Activated CD4-positive, alpha-beta T cell treated with anti-CD3 and anti-CD28 coated beads for 36 hours (primary cell): ENCODE measurements around the gene BEND6. TPM values are rescaled to one million over a fixed set of nuclear protein-coding genes. Genes with fewer than 3 reads are reported as not detected.
"Not testable (repeated sequence)": the region's sequence is repeated elsewhere in the genome, so short reads cannot be mapped to it uniquely, and the experiment has no call there.

Experiments used
- ATAC-seq: fragments of 200-7000 bp; cut with Tn5 transposase; one replicate; pipeline ENCODE4 v1.10.0; 2021; ENCODE audit warnings: mild to moderate bottlenecking, moderate library complexity
- CTCF ChIA-PET: fragments of 350-600 bp; sonication (Branson Sonifier 250); formaldehyde crosslinking; loops from one replicate; lab custom pipeline; 2021; ENCODE audit warnings: antibody characterized with exemption; lab: Charles Lee
- POLR2A ChIA-PET: fragments of 350-600 bp; sonication (Branson Sonifier 250); formaldehyde crosslinking; loops from one replicate; lab custom pipeline; 2021; ENCODE audit warnings: antibody characterized with exemption, inconsistent platforms; lab: Charles Lee
- DNase-seq: peaks from one replicate; pipeline ENCODE4 v3.0.0-alpha.2; 2020
- H3K27ac Mint-ChIP-seq: one replicate; pipeline ENCODE4 v1.8.0; 2021; ENCODE audit warnings: mixed read lengths
- H3K27me3 Mint-ChIP-seq: one replicate; pipeline ENCODE4 v1.8.0; 2021; ENCODE audit warnings: mixed read lengths
- H3K36me3 Mint-ChIP-seq: one replicate; pipeline ENCODE4 v1.8.0; 2021; ENCODE audit warnings: low read depth, mixed read lengths
- H3K4me1 Mint-ChIP-seq: one replicate; pipeline ENCODE4 v1.8.0; 2021; ENCODE audit warnings: mixed read lengths
- H3K4me3 Mint-ChIP-seq: one replicate; pipeline ENCODE4 v1.8.0; 2021; ENCODE audit warnings: mild to moderate bottlenecking, moderate library complexity, mixed read lengths
- H3K9me3 Mint-ChIP-seq: one replicate; pipeline ENCODE4 v1.8.0; 2021; ENCODE audit warnings: low read depth, mixed read lengths
- intact Hi-C, 2 experiments: fragments of 100-400 bp; cut with DNase I in 1 of 2; cut with micrococcal nuclease in 1 of 2; formaldehyde crosslinking; loops; one replicate each; pipeline versions ENCODE4 v1.14.2 to v1.15.1; 2022 to 2024; cut with DNase I, micrococcal nuclease
- total RNA-seq, 2 experiments: library from RNA; stranded (reverse); gene quantifications; one replicate each; pipeline ENCODE4 v1.2.3, GENCODE V29; 2021

The BEND6 gene
- total RNA-seq, 2 experiments from 2014 or later, result not detected

GRCh38 chr6:57029213-57029612, 74.3 kb downstream of the BEND6 start:
- intact Hi-C loops, result loop anchor here in 1 of 2 experiments (10.0 kb wide), 1 partner anchor 314 kb away; no protein-coding TSS in a partner anchor
- ATAC-seq (no peak), DNase-seq (no peak)
- Mint-ChIP-seq H3K4me3 (no peak overlapping the region), H3K36me3 (peaks cover 4% of the 10 kb centered on the region), H3K4me1 (no peaks in the 10 kb centered on the region), H3K27me3 (peaks cover 8% of the 10 kb centered on the region), H3K9me3 (peaks cover 8% of the 10 kb centered on the region), H3K27ac (no peak overlapping the region)
- ChIA-PET CTCF (interaction anchor here (1.1 kb wide), 1 partner anchor 8 kb away, joined by 3 read pairs; no protein-coding TSS in a partner anchor), POLR2A (no interaction called here)

GRCh38 chr6:57033228-57033627, 78.3 kb downstream of the BEND6 start:
- CTCF ChIA-PET, result no interaction called here
- intact Hi-C loops, result no loop called here
- H3K4me1 Mint-ChIP-seq, result no peaks in the 10 kb centered on the region
- no peak overlapping the region for H3K27ac Mint-ChIP-seq
- no peak for ATAC-seq
- H3K36me3 Mint-ChIP-seq, result no peaks in the 10 kb centered on the region
- H3K4me3 Mint-ChIP-seq, result no peak overlapping the region
- POLR2A ChIA-PET, result no interaction called here
- peaks cover 12% of the 10 kb centered on the region for H3K27me3 Mint-ChIP-seq
- H3K9me3 Mint-ChIP-seq, result no peaks in the 10 kb centered on the region
- no peak for DNase-seq

DNA sequence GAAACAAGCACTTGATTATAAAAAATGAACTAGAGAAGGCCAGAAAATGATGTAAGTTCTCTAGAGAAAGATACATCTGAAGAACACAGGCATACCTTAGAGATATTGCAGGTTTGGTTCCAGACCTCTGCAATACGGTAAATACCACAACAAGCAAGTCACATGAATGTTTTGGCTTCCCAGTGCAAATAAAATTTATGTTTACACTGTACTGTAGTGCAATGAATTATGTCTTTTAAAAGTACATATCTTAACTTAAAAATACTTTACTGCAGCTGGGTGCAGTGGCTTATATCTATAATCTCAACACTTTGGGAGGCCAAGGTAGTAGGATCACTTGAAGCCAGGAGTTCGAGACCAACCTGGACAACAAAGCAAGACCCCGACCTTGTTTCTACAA, 80.6 kb downstream of the BEND6 start:
- POLR2A ChIA-PET, result no interaction called here
- intact Hi-C loops, result no loop called here
- Mint-ChIP-seq H3K27me3 (peaks cover 13% of the 10 kb centered on the region), H3K9me3 (no peaks in the 10 kb centered on the region), H3K4me1 (no peaks in the 10 kb centered on the region), H3K36me3 (no peaks in the 10 kb centered on the region), H3K4me3 (no peak overlapping the region), H3K27ac (no peak overlapping the region)
- no peak for DNase-seq
- no peak for ATAC-seq
- CTCF ChIA-PET, result no interaction called here

GRCh38 chr6:57038906-57039305, 84.0 kb downstream of the BEND6 start:
- no peaks in the 10 kb centered on the region for H3K9me3 Mint-ChIP-seq
- POLR2A ChIA-PET, result no interaction called here
- H3K27ac Mint-ChIP-seq, result no peak overlapping the region
- DNase-seq (no peak), ATAC-seq (no peak)
- H3K4me1 Mint-ChIP-seq, result no peaks in the 10 kb centered on the region
- CTCF ChIA-PET, result interaction anchor here (0.9 kb wide), 1 partner anchor 20 kb away, joined by 3 read pairs; no protein-coding TSS in a partner anchor
- intact Hi-C loops, result no loop called here
- H3K4me3 Mint-ChIP-seq, result no peak overlapping the region
- H3K27me3 Mint-ChIP-seq, result peaks cover 24% of the 10 kb centered on the region
- H3K36me3 Mint-ChIP-seq, result no peaks in the 10 kb centered on the region

- ChIA-PET CTCF (interaction anchor here (0.8 kb wide), 1 partner anchor 20 kb away, joined by 3 read pairs; no protein-coding TSS in a partner anchor), POLR2A (no interaction called here)
- H3K36me3 Mint-ChIP-seq, result no peaks in the 10 kb centered on the region
- no peaks in the 10 kb centered on the region for H3K9me3 Mint-ChIP-seq
- peaks cover 23% of the 10 kb centered on the region for H3K27me3 Mint-ChIP-seq
- no peak overlapping the region for H3K27ac Mint-ChIP-seq
- intact Hi-C loops, result no loop called here
- no peaks in the 10 kb centered on the region for H3K4me1 Mint-ChIP-seq
- DNase-seq (peak; percentile 28), ATAC-seq (no peak)
- H3K4me3 Mint-ChIP-seq, result no peak overlapping the region
These were observed 85.1 kb downstream of the BEND6 start for GRCh38 chr6:57040011-57040410.

DNA sequence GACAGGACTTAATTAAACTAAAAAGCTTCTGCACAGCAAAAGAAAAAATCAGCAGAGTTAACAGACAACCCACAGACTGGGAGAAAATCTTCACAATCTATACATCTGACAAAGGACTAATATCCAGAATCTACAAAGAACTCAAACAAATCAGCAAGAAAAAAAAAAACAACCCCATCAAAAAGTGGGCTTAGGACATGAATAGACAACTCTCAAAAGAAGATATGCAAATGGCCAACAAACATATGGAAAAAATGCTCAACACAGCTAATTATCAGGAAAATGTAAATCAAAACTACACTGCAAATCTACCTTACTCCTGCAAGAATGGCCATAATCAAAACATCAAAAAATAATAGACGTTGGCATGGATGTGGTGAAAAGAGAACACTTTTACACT, 89.2 kb downstream of the BEND6 start:
- intact Hi-C loops, ATAC-seq, CTCF ChIA-PET, H3K27ac Mint-ChIP-seq, POLR2A ChIA-PET, DNase-seq, H3K9me3 Mint-ChIP-seq, H3K4me3 Mint-ChIP-seq, H3K36me3 Mint-ChIP-seq: not testable (repeated sequence)
- H3K27me3 Mint-ChIP-seq, result peaks cover 24% of the 10 kb centered on the region
- peaks cover 15% of the 10 kb centered on the region for H3K4me1 Mint-ChIP-seq

DNA sequence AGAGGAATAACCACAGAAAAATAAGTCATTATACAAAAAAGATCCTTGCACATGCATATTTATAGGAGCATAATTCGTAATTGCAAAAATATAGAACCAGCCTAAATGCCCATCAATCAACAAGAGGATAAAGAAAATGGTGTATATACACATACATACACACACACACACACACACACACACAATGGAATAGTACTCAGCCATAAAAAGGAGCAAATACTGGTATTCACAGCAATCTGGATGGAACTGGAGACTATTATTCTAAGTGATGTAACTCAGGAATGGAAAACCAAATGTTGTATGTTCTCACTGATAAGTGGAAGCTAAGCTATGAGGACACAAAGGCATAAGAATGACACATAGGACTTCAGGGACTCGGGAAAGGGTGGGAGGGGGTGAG, 89.7 kb downstream of the BEND6 start:
- no peak overlapping the region for H3K4me3 Mint-ChIP-seq
- DNase-seq, result no peak
- H3K4me1 Mint-ChIP-seq, result peaks cover 20% of the 10 kb centered on the region
- H3K27ac Mint-ChIP-seq, result no peak overlapping the region
- H3K9me3 Mint-ChIP-seq, result no peaks in the 10 kb centered on the region
- POLR2A ChIA-PET, result no interaction called here
- peaks cover 13% of the 10 kb centered on the region for H3K36me3 Mint-ChIP-seq
- intact Hi-C loops, result no loop called here
- ATAC-seq, result no peak
- H3K27me3 Mint-ChIP-seq, result peaks cover 23% of the 10 kb centered on the region
- CTCF ChIA-PET, result no interaction called here

- Mint-ChIP-seq H3K4me1 (peaks cover 28% of the 10 kb centered on the region), H3K27ac (peak within 1 kb of the TSS; percentile 89), H3K27me3 (peaks cover 17% of the 10 kb centered on the region), H3K4me3 (peak within 1 kb of the TSS; percentile 86), H3K36me3 (peaks cover 26% of the 10 kb centered on the region)
- POLR2A ChIA-PET, H3K9me3 Mint-ChIP-seq: not testable (repeated sequence)
- ATAC-seq (peak; percentile 94), DNase-seq (peak; percentile 90)
- intact Hi-C loops, result loop anchor here (1.0 to 5.0 kb wide), 5 partner anchors 43 to 270 kb away; partner anchors contain the start of genes BAG2 (in 1 of the 2), PRIM2 (in 1 of the 2) and RAB23 (in 1 of the 2)
- CTCF ChIA-PET, result interaction anchor here (0.7 to 2.0 kb wide), 3 partner anchors 18 to 199 kb away, joined by 3 to 5 read pairs (median 3); no protein-coding TSS in a partner anchor
These were observed 91.7 kb downstream of the BEND6 start, which contains the start of gene KIAA1586 for GRCh38 chr6:57046332-57047256. TSS of gene KIAA1586 (plus strand) at chr6:57046693. CDS start at chr6:57046756, 63 bp downstream.

DNA sequence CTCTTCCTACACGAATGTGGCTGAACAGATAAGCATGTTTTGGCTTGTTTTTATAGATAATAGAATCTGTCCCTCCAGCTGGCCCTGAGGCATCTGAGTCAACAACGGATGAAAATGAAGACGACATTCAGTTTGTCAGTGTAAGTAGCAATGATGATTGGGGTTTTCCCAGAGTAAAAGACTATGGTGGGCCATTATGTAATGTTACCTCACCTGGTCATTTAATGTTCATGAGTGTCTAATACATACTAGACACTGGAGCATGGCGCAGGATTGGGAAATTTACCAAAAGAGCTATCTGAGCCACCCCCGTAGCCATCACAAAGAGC, 92.3 kb downstream of the BEND6 start:
- H3K36me3 Mint-ChIP-seq, result peaks cover 28% of the 10 kb centered on the region
- H3K4me3 Mint-ChIP-seq, H3K27ac Mint-ChIP-seq, H3K9me3 Mint-ChIP-seq, CTCF ChIA-PET, DNase-seq, POLR2A ChIA-PET: not testable (repeated sequence)
- peak; percentile 41 for ATAC-seq
- peaks cover 13% of the 10 kb centered on the region for H3K27me3 Mint-ChIP-seq
- peaks cover 28% of the 10 kb centered on the region for H3K4me1 Mint-ChIP-seq
- intact Hi-C loops, result loop anchor here (2.0 to 5.0 kb wide), 2 partner anchors 175 to 270 kb away; partner anchors contain the start of genes PRIM2 (in 1 of the 2) and RAB23 (in 1 of the 2)

DNA sequence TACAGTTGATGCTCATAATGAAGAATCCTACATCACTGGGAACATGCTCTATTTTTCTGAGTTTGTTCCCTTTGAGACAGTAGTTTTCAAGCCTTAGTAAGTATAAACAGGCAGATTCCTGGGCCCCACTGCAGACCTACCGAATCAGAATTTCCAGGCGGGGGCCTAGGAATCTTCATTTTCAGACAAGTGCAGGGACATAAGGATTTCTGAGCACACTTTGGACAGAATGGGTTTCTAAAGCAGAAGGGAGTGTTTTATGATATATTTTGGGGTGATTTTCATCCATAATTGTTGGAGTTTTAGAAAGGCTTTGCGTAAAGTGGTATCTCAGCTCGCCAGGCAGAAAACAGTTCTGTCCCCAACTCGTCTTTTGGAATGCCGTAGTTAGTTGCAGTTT, 93.0 kb downstream of the BEND6 start:
- Mint-ChIP-seq H3K4me1 (peaks cover 28% of the 10 kb centered on the region), H3K27me3 (peaks cover 13% of the 10 kb centered on the region), H3K4me3 (peak overlapping the region; percentile 63), H3K27ac (peak overlapping the region; percentile 47), H3K36me3 (peaks cover 31% of the 10 kb centered on the region)
- CTCF ChIA-PET, H3K9me3 Mint-ChIP-seq, POLR2A ChIA-PET, DNase-seq, ATAC-seq: not testable (repeated sequence)
- intact Hi-C loops, result loop anchor here (2.0 to 5.0 kb wide), 4 partner anchors 93 to 269 kb away; partner anchors contain the start of genes BAG2 (in 1 of the 2), BEND6 (in 1 of the 2), PRIM2 (in 1 of the 2) and RAB23 (in 1 of the 2)

DNA sequence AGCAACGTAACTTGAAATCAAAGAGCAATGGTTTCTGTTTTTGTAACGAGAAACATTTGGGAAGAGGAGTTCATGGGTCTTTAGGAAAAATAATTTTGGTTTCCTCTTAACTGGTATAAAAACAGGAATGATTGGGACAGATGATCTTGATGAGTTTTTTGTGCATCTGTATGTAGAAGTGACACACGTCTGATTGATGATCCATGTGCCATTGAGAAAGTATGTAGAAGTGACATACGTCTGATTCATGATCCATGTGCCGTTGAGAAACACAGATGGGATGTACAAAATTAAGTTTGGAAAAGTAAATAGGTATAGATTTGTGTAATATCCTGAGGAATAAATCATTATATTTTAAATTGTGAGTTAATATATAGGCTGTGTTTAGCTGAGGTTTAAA, 93.7 kb downstream of the BEND6 start:
- CTCF ChIA-PET, result no interaction called here
- Mint-ChIP-seq H3K4me1 (peaks cover 28% of the 10 kb centered on the region), H3K4me3 (peak overlapping the region; percentile 63), H3K36me3 (peaks cover 36% of the 10 kb centered on the region), H3K27ac (peak overlapping the region; percentile 40), H3K27me3 (peaks cover 9% of the 10 kb centered on the region), H3K9me3 (no peaks in the 10 kb centered on the region)
- ATAC-seq (no peak), DNase-seq (no peak)
- intact Hi-C loops, result loop anchor here (2.0 to 5.0 kb wide), 3 partner anchors 94 to 174 kb away; partner anchors contain the start of genes BAG2 (in 1 of the 2), BEND6 (in 1 of the 2) and RAB23 (in 1 of the 2)
- POLR2A ChIA-PET, result no interaction called here
